HFFc6 (cell line): ENCODE results near the gene NET1. TPM values are rescaled to one million over a fixed set of nuclear protein-coding genes. Genes with fewer than 3 reads are reported as not detected.

Experiments used
- DNase-seq: peaks from one replicate; pipeline ENCODE4 v3.0.0-alpha.2; 2018
- H3K27ac Mint-ChIP-seq: 2 replicates; pipeline ENCODE4 v1.8.0; 2020; ENCODE audit warnings: mild to moderate bottlenecking, mixed read lengths
- H3K27me3 Mint-ChIP-seq: 2 replicates; pipeline ENCODE4 v1.8.0; 2021; ENCODE audit warnings: mild to moderate bottlenecking, moderate library complexity, mixed read lengths; ENCODE audit not compliant: insufficient read depth
- H3K36me3 Mint-ChIP-seq: 2 replicates; pipeline ENCODE4 v1.8.0; 2021; ENCODE audit warnings: low read depth, mixed read lengths
- H3K4me1 Mint-ChIP-seq: 2 replicates; pipeline ENCODE4 v1.8.0; 2020; ENCODE audit warnings: low read depth, mixed read lengths
- H3K4me3 Mint-ChIP-seq: 2 replicates; pipeline ENCODE4 v1.8.0; 2020; ENCODE audit warnings: mild to moderate bottlenecking, moderate library complexity, mixed read lengths
- H3K9me3 Mint-ChIP-seq: 2 replicates; pipeline ENCODE4 v1.8.0; 2020; ENCODE audit warnings: mild to moderate bottlenecking, mixed read lengths
- total RNA-seq, 6 experiments: library from RNA; stranded (reverse); fragmentation: NEBNext Ultra II Directional; extraction: Animal tissue kit (Norgen Biotek cat#: 25700); gene quantifications; 2 replicates in 1 of 6; 3 replicates in 5 of 6; pipeline ENCODE4 v1.2.3, GENCODE V29; 2021
- TF ChIP-seq, protein P1 (sequence below): fragments of 200-600 bp; sonication (generic); IDR thresholded peaks from 2 replicates; pipeline ENCODE4 v1.5.0; 2021; ENCODE audit warnings: antibody characterized with exemption, mild to moderate bottlenecking

Gene NET1
- total RNA-seq, 6 experiments from 2014 or later: 65.1 to 92.9 (median 86.6) TPM

GRCh38 chr10:5481121-5481520 lies 68.8 kb downstream of the NET1 start:
- H3K36me3 Mint-ChIP-seq: no peaks in the 10 kb centered on the region
- H3K4me3 Mint-ChIP-seq: no peak overlapping the region
- peaks cover 5% of the 10 kb centered on the region for H3K27me3 Mint-ChIP-seq
- DNase-seq: no peak
- no peaks in the 10 kb centered on the region for H3K4me1 Mint-ChIP-seq
- TF ChIP-seq, protein P1, sequence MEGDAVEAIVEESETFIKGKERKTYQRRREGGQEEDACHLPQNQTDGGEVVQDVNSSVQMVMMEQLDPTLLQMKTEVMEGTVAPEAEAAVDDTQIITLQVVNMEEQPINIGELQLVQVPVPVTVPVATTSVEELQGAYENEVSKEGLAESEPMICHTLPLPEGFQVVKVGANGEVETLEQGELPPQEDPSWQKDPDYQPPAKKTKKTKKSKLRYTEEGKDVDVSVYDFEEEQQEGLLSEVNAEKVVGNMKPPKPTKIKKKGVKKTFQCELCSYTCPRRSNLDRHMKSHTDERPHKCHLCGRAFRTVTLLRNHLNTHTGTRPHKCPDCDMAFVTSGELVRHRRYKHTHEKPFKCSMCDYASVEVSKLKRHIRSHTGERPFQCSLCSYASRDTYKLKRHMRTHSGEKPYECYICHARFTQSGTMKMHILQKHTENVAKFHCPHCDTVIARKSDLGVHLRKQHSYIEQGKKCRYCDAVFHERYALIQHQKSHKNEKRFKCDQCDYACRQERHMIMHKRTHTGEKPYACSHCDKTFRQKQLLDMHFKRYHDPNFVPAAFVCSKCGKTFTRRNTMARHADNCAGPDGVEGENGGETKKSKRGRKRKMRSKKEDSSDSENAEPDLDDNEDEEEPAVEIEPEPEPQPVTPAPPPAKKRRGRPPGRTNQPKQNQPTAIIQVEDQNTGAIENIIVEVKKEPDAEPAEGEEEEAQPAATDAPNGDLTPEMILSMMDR: no peak
- H3K9me3 Mint-ChIP-seq: no peaks in the 10 kb centered on the region
- H3K27ac Mint-ChIP-seq: no peak overlapping the region

DNA sequence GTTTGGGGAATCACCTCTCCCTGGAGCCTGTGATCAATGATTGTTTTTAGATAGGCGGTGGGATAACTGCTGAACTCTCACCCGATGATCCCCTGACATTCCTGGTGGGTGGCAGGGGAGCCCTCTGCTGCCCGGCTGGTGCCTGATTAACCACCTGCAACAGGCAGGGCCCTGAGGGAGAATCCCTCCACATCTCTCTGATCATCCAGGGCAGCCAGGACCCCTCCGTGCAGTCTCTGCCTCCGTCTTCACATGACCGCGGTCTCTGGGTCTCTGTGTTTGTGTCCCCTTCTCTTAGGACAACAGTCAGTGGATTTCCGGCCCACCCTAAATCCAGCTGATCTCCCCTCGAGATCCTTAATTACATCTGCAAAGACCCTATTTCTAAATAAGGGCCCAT lies 69.7 kb downstream of the NET1 start:
- Mint-ChIP-seq H3K4me3 (no peak overlapping the region), H3K27me3 (peaks cover 7% of the 10 kb centered on the region), H3K36me3 (no peaks in the 10 kb centered on the region), H3K27ac (no peak overlapping the region), H3K4me1 (no peaks in the 10 kb centered on the region), H3K9me3 (no peaks in the 10 kb centered on the region)
- DNase-seq: no peak
- TF ChIP-seq, protein P1: no peak

DNA sequence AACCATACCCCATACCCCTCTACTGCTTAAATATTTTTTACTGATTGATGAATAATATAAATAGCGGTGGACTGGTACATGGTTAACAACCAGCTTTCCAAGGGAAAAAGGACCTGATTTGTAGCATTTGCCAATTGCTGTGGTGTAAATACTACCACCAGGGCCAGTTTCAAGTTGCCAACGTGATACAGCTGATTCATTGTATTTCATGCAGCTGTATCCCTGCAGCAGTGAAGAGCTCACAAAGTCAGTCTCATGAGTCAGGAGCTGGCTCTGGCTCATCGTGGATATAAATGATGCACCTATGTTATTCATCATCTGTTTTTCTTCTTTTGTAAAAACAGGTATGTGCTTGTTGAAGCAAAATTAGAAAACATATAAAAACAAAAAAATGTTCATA lies 71.8 kb downstream of the NET1 start:
- Mint-ChIP-seq H3K36me3 (no peaks in the 10 kb centered on the region), H3K27me3 (peaks cover 10% of the 10 kb centered on the region), H3K4me3 (no peak overlapping the region), H3K4me1 (no peaks in the 10 kb centered on the region), H3K27ac (no peak overlapping the region), H3K9me3 (no peaks in the 10 kb centered on the region)
- TF ChIP-seq, protein P1: no peak
- peak; percentile 29 for DNase-seq

DNA sequence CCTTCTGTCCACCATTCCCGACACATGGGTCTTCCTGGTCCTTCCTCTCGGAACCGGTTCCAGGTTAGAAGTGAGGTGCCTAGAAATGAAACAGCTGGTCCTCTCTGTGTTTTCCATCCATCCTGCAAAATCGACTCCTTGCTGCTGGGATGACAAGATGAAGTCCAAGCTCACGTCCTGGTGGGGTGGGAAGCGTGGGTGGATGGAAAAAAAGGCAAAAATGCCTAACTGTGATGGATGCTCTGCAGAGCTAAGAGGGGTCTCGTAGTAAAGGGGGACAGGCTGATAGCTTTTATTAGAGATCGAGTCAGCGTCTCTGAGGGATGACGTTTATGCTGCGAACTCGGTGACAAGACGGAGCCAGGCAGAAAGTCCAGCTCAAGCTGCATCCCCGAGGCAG lies 72.9 kb downstream of the NET1 start:
- no peaks in the 10 kb centered on the region for H3K9me3 Mint-ChIP-seq
- TF ChIP-seq, protein P1: no peak
- DNase-seq: no peak
- H3K4me1 Mint-ChIP-seq: no peaks in the 10 kb centered on the region
- H3K4me3 Mint-ChIP-seq: no peak overlapping the region
- peaks cover 10% of the 10 kb centered on the region for H3K27me3 Mint-ChIP-seq
- H3K36me3 Mint-ChIP-seq: no peaks in the 10 kb centered on the region
- H3K27ac Mint-ChIP-seq: no peak overlapping the region

DNA sequence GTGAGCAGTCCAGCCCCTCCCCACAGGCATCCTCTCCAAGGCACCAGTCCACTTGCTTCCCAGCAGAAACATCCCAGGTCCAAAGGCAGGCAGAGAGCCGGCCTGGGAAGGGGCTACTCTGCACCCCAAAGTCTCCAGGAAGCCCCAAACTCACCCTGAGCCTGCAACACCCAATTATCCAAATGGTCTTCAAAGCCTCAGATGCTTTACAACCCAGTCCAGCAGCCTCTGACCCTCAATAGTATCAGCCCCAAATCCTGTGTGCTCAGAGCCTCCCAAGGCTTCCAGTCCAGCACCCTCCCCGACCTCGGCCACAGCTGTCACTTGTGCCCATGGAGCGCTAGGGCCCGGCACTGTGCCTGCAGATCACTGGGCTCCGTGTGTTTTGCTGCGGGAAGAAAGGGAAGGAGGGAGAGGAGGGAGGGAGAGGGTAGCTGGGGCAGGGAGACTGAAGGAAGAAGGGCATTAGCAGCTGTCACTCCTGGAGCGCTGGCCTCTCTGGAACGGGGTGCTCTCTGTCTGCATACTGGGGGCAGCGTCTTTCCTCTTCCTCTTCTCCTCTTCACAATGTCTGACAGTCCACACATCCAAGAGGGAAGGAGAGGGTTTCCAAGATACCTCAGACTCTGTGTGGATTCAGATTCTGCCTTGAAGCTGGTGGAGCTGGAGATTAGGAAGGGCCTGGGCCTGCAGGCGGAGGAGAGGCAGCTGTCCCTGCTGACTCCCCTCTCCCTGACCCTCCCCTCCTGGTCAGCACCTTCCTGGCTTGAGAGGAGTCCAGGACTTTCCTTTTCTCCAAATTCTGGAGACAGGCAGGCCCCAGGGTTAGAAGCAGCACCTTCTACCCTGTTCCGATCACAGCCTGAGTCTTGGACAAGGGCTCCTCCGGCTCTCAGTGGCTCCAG lies 73.8 kb downstream of the NET1 start:
- Mint-ChIP-seq H3K27me3 (peaks cover 7% of the 10 kb centered on the region), H3K36me3 (no peaks in the 10 kb centered on the region), H3K9me3 (no peaks in the 10 kb centered on the region), H3K27ac (no peak overlapping the region), H3K4me1 (no peaks in the 10 kb centered on the region), H3K4me3 (no peak overlapping the region)
- no peak for DNase-seq
- TF ChIP-seq, protein P1: no peak
